Subcutaneous abdominal adipose tissue (tissue), 5 donors: ENCODE results near the gene PIM3.

Experiments used
- H3K27ac ChIP-seq: one replicate; pipeline ENCODE4 v1.7.0; 2013; ENCODE audit warnings: low read depth, mild to moderate bottlenecking, inconsistent platforms, low read length, moderate library complexity
- H3K27me3 ChIP-seq, 5 donors: one replicate each; pipeline ENCODE4 v1.7.0; 2013; ENCODE audit warnings: low read length in 5 of 5, inconsistent platforms in 1 of 5; ENCODE audit not compliant: control insufficient read depth in 5 of 5, insufficient read depth in 4 of 5
- H3K36me3 ChIP-seq, 5 donors: one replicate each; pipeline ENCODE4 v1.7.0; 2013; ENCODE audit warnings: low read length in 5 of 5; ENCODE audit not compliant: control insufficient read depth in 5 of 5, insufficient read depth in 5 of 5
- H3K4me1 ChIP-seq, 5 donors: one replicate each; pipeline ENCODE4 v1.7.0; 2013; ENCODE audit warnings: low read length in 5 of 5, mild to moderate bottlenecking in 3 of 5, moderate library complexity in 1 of 5; ENCODE audit not compliant: control insufficient read depth in 5 of 5, insufficient read depth in 5 of 5
- H3K4me3 ChIP-seq, 5 donors: one replicate each; pipeline ENCODE4 v1.7.0; 2013; ENCODE audit warnings: low read length in 5 of 5, low read depth in 1 of 5
- H3K9ac ChIP-seq, 5 donors: one replicate each; pipeline ENCODE4 v1.7.0; 2013; ENCODE audit warnings: low read length in 5 of 5, mild to moderate bottlenecking in 4 of 5, moderate library complexity in 3 of 5
- H3K9me3 ChIP-seq, 5 donors: one replicate each; pipeline ENCODE4 v1.7.0; 2013; ENCODE audit warnings: low read length in 5 of 5; ENCODE audit not compliant: control insufficient read depth in 5 of 5
- donor health status: healthy.
- donor health status: healthy.
- donor health status: healthy.
- donor health status: healthy.
- donor health status: healthy.

PIM3 gene

GRCh38 chr22:50011447-50012210, 51.1 kb downstream of the PIM3 start:
- no peaks in the 10 kb centered on the region for H3K36me3 ChIP-seq
- H3K4me3 ChIP-seq = no peak overlapping the region
- no peak overlapping the region for H3K9ac ChIP-seq
- peaks cover 47 to 64% (median 57%) of the 10 kb centered on the region in 5 donors for H3K27me3 ChIP-seq
- no peaks in the 10 kb centered on the region for H3K9me3 ChIP-seq
- no peak overlapping the region for H3K27ac ChIP-seq
- H3K4me1 ChIP-seq = peaks cover 0 to 8% (median 5%) of the 10 kb centered on the region in 5 donors

- Histone ChIP-seq H3K4me3 (no peak within 1 kb of the TSS), H3K27ac (no peak within 1 kb of the TSS), H3K9me3 (no peaks in the 10 kb centered on the region), H3K36me3 (no peaks in the 10 kb centered on the region), H3K4me1 (peaks cover 0 to 8% (median 5%) of the 10 kb centered on the region in 5 donors), H3K9ac (no peak within 1 kb of the TSS), H3K27me3 (peaks cover 52 to 72% (median 66%) of the 10 kb centered on the region in 5 donors)
Observed at GRCh38 chr22:50012211-50013181, 51.9 kb downstream of the PIM3 start, which contains the start of gene IL17REL. Gene IL17REL (minus strand): TSS chr22:50012765. CDS start chr22:50012646, 119 bp downstream.
